Neural crest cell (in vitro differentiated cells): ENCODE measurements around the gene CNPY1. TPM values are rescaled to one million over a fixed set of nuclear protein-coding genes. Genes with fewer than 3 reads are reported as not detected.
"Not testable (repeated sequence)": the region's sequence is repeated elsewhere in the genome, so short reads cannot be mapped to it uniquely, and the experiment has no call there.

Source experiments
- DNase-seq: peaks from one replicate; pipeline ENCODE4 v3.0.0; 2021; ENCODE audit warnings: low read depth, mixed read lengths, low spot score
- H3K27ac Mint-ChIP-seq: one replicate; pipeline ENCODE4 v1.8.0; 2021; ENCODE audit warnings: mild to moderate bottlenecking, mixed read lengths; ENCODE audit not compliant: unreplicated experiment
- H3K27me3 Mint-ChIP-seq: 2 replicates; pipeline ENCODE4 v1.8.0; 2021; ENCODE audit warnings: low read depth, mild to moderate bottlenecking, mixed read lengths
- H3K36me3 Mint-ChIP-seq: 2 replicates; pipeline ENCODE4 v1.8.0; 2021; ENCODE audit warnings: low read depth, mild to moderate bottlenecking, mixed read lengths
- H3K4me1 Mint-ChIP-seq: 2 replicates; pipeline ENCODE4 v1.8.0; 2021; ENCODE audit warnings: mixed read lengths
- H3K4me3 Mint-ChIP-seq: one replicate; pipeline ENCODE4 v1.8.0; 2021; ENCODE audit warnings: mild to moderate bottlenecking, mixed read lengths
- H3K9me3 Mint-ChIP-seq: 2 replicates; pipeline ENCODE4 v1.8.0; 2021; ENCODE audit warnings: mixed read lengths
- total RNA-seq: library from RNA; stranded (reverse); gene quantifications from 2 replicates; pipeline ENCODE4 v1.2.1, GENCODE V29; 2021
- TF ChIP-seq, protein P1 (sequence below): fragments of 200-600 bp; sonication (generic); conservative IDR thresholded peaks from 2 replicates; pipeline ENCODE4 v1.5.0; 2021; ENCODE audit warnings: antibody characterized with exemption, mild to moderate bottlenecking

The CNPY1 gene
- total RNA-seq, 1 donor from 2014 or later = 2.4 TPM

DNA sequence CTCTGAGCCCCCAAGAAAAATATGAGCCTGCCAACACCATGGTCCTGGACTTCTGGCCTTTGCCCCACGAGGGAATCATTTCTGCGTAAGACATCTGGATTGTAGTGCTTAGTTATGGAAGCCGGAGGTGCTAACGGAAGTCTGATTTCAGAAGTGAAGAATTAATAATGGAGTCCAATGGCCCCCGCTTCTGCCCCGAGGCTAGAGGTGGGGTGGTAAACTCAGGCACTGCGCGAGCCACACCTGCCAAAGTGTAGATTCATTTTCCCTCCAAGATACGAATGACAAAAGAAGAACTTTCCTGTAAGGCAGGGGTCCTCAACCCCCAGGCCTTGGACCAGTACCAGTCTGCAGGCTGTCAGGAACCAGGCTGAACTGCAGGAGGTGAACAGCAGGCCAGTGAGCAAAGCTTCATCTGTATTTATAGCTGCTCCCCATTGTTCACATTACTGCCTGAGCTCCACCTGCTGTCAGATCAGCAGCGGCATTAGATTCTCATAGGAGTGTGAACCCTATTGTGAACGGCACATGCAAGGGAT lies 22.3 kb downstream of the CNPY1 start:
- Mint-ChIP-seq H3K9me3 (no peaks in the 10 kb centered on the region), H3K36me3 (no peaks in the 10 kb centered on the region), H3K4me3 (no peak overlapping the region), H3K27ac (no peak overlapping the region), H3K27me3 (peaks cover 82% of the 10 kb centered on the region), H3K4me1 (peaks cover 8% of the 10 kb centered on the region)
- no peak for DNase-seq
- TF ChIP-seq, protein P1, sequence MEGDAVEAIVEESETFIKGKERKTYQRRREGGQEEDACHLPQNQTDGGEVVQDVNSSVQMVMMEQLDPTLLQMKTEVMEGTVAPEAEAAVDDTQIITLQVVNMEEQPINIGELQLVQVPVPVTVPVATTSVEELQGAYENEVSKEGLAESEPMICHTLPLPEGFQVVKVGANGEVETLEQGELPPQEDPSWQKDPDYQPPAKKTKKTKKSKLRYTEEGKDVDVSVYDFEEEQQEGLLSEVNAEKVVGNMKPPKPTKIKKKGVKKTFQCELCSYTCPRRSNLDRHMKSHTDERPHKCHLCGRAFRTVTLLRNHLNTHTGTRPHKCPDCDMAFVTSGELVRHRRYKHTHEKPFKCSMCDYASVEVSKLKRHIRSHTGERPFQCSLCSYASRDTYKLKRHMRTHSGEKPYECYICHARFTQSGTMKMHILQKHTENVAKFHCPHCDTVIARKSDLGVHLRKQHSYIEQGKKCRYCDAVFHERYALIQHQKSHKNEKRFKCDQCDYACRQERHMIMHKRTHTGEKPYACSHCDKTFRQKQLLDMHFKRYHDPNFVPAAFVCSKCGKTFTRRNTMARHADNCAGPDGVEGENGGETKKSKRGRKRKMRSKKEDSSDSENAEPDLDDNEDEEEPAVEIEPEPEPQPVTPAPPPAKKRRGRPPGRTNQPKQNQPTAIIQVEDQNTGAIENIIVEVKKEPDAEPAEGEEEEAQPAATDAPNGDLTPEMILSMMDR = no peak

DNA sequence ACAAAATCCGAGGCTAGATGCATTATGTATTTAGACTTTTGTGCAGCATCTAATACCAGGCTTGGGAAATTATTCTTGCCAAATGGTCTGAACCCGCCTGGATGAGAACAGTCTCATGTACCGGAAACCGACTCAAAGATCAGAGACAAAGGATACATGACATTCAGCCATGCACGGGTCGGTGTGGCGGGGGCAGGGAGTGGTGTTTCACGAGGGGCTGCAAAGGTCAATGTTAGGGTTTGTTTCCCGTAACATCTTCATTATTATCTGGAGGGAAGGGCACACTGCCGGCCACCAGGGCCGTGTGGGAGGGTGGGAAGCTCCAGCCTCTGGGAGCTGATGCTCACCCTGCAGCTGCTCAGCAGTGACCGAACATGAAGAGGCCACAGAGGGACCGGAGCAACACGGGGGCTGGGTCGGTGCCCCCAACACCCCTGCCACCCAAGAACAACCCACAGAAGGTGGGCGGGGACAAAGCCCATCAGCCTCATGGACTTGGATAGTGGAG lies 23.1 kb downstream of the CNPY1 start:
- no peak for DNase-seq
- H3K4me1 Mint-ChIP-seq = peaks cover 8% of the 10 kb centered on the region
- TF ChIP-seq, protein P1 = no peak
- no peak overlapping the region for H3K4me3 Mint-ChIP-seq
- H3K27me3 Mint-ChIP-seq = peaks cover 86% of the 10 kb centered on the region
- no peak overlapping the region for H3K27ac Mint-ChIP-seq
- no peaks in the 10 kb centered on the region for H3K9me3 Mint-ChIP-seq
- no peaks in the 10 kb centered on the region for H3K36me3 Mint-ChIP-seq

DNA sequence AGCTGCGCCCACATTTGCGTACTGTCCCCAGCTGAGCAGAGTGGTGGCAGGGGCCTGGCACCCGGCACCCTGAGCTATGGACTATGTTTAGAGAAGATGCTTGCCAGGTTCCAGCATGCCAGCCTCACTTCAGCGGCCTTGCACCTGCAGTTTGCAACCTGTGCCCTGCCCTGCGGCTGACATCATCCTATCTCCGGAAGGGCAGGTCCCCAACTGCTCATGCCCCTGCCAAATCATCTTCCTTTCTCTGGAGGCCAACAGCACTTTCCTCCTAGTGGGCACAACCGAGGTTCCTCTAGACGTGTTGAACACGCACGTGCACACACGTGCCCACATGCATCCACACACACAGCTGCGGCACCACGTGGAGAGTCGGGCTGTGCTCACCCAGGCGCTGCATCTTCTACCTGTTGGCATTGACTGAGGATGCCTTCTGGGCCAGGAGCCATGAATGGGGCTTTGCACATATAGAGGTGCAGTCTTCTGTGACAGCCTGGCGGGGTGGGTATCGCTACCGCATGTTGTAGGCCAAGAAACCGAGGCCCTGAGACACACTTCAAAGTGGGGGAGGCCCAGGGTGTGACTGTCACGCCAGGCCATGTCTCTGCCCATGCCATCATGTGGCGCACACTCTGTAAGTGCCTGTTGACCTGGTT lies 24.5 kb downstream of the CNPY1 start:
- Mint-ChIP-seq H3K27ac (no peak overlapping the region), H3K9me3 (no peaks in the 10 kb centered on the region), H3K4me1 (peaks cover 8% of the 10 kb centered on the region), H3K27me3 (peaks cover 93% of the 10 kb centered on the region), H3K36me3 (no peaks in the 10 kb centered on the region), H3K4me3 (no peak overlapping the region)
- DNase-seq = no peak
- TF ChIP-seq, protein P1 = no peak

DNA sequence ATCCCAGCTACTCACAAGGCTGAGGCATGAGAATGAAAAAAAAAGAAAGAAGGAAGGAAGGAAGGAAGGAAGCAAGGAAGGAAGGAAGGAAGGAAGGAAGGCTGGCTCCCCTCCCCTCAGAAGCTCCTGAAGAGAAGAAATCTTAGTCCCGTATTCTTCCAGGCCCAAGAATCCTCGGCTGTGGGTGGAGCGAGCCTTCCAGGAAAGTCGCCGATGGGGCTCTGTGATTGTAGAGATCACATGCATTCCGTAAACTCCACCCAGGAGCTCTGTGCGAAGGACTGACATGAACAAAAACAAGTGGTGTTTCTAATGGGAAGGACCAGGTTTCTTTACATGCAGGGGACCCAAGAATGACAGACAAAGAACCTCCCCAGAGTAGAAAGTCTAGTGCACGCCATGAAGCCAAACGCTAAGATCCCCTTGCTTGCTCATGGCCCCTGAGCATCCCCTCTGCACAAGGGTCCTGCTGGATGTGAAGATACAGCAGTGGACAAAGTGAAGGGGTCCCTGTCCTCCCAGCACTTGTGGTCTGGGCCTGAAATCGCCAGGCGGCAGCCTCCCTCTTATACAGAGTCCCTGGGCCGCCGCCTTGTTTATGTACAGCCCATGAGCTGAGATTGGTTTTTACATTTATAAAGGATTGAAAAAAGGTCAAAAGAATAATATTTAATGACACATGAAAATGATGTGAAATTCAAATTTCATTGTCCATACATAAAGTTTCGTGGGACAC lies 25.2 kb downstream of the CNPY1 start:
- H3K27ac Mint-ChIP-seq = no peak overlapping the region
- H3K4me1 Mint-ChIP-seq = peaks cover 8% of the 10 kb centered on the region
- TF ChIP-seq, protein P1 = no peak
- H3K9me3 Mint-ChIP-seq = no peaks in the 10 kb centered on the region
- peaks cover 91% of the 10 kb centered on the region for H3K27me3 Mint-ChIP-seq
- DNase-seq = no peak
- no peak overlapping the region for H3K4me3 Mint-ChIP-seq
- H3K36me3 Mint-ChIP-seq = no peaks in the 10 kb centered on the region

DNA sequence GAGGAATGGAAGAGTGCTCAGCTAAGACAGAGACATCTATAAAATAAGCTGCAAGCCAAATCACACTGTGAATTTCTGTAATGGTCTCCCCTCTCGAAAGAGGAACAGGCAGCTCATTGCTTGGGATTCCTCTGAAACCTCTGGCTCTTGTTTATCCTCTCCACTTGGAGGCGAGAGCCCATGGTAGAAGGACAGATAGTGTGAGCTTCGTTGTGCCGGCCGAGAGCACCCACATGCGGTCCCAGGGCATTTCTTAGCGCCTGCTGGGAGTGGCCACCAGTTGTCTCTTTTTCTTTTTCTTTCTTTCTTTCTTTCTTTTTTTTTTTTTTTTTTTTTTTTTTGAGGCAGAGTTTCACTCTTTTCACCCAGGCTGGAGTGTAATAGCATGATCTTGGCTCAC lies 26.2 kb downstream of the CNPY1 start:
- TF ChIP-seq, protein P1 = no peak
- no peak for DNase-seq
- no peak overlapping the region for H3K4me3 Mint-ChIP-seq
- H3K27ac Mint-ChIP-seq = no peak overlapping the region
- peaks cover 91% of the 10 kb centered on the region for H3K27me3 Mint-ChIP-seq
- no peaks in the 10 kb centered on the region for H3K9me3 Mint-ChIP-seq
- peaks cover 8% of the 10 kb centered on the region for H3K4me1 Mint-ChIP-seq
- H3K36me3 Mint-ChIP-seq = no peaks in the 10 kb centered on the region

DNA sequence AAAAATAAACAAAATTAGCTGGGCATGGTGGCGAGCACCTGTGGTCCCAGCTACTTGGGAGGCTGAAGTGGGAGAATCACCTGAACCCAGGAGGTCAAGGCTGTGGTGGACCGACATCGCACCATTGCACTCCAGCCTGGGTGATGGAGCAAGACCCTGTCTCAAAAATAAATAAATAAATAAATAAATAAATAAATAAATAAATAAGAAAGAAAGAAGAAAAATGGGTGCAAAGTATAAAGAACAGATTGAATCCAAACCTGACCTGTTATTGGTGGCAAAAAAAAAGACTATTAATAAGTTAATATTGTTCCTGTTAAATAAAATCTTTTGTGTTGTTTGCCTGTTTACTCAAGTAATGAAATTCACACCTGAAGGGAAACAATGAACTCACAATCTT lies 27.0 kb downstream of the CNPY1 start:
- H3K27ac Mint-ChIP-seq, H3K36me3 Mint-ChIP-seq, H3K4me1 Mint-ChIP-seq, H3K4me3 Mint-ChIP-seq, H3K9me3 Mint-ChIP-seq, DNase-seq: not testable (repeated sequence)
- H3K27me3 Mint-ChIP-seq = peaks cover 92% of the 10 kb centered on the region
